ENCODE data around the gene NISCH. TPM values are rescaled to one million over a fixed set of nuclear protein-coding genes. Genes with fewer than 3 reads are reported as not detected.

The NISCH gene
- 52.2 and 53.5 TPM in 2 replicates for polyA plus RNA-seq (2013)

- Histone ChIP-seq H3K79me1 (ENCODE audit: low read length) (peaks cover 9% of the 10 kb centered on the region), H2BK12ac (ENCODE audit: low read length) (peak within 1 kb of the TSS; percentile 48), H2BK5ac (ENCODE audit: low read depth, low read length, poor library complexity) (peak within 1 kb of the TSS; percentile 78), H3K4me1 (ENCODE audit: control insufficient read depth in 1 of 2, insufficient read depth in 2 of 2, low read length in 2 of 2) (peaks cover 30 to 35% of the 10 kb centered on the region in 2 experiments), H2AK5ac (ENCODE audit: low read length) (peak within 1 kb of the TSS; percentile 71), H4K8ac (ENCODE audit: low read depth, low read length) (peak within 1 kb of the TSS; percentile 96), H3K4me3 (ENCODE audit: low read depth, low read length) (peak within 1 kb of the TSS; percentile 93), H3K27me3 (ENCODE audit: insufficient read depth, low read length) (no peaks in the 10 kb centered on the region), H3K18ac (ENCODE audit: low read length) (peak within 1 kb of the TSS; percentile 92), H4K12ac (ENCODE audit: low read depth, low read length) (peak within 1 kb of the TSS; percentile 83), H3K4ac (ENCODE audit: low read depth, low read length) (peak within 1 kb of the TSS; percentile 89), H2AFZ (ENCODE audit: insufficient read depth, low read length, poor library complexity) (peak within 1 kb of the TSS; percentile 92), H3K4me2 (ENCODE audit: low read length) (peak within 1 kb of the TSS; percentile 90), H4K91ac (ENCODE audit: low read depth, low read length) (peak within 1 kb of the TSS; percentile 90), H3K27ac (ENCODE audit: low read depth, low read length) (peak within 1 kb of the TSS; percentile 35), H2BK120ac (ENCODE audit: insufficient read depth, low read length, poor library complexity) (peak within 1 kb of the TSS; percentile 88), H3K36me3 (ENCODE audit: control insufficient read depth in 1 of 2, insufficient read depth in 2 of 2, low read length in 2 of 2) (peaks cover 19 to 23% of the 10 kb centered on the region in 2 experiments), H3K9ac (ENCODE audit: low read length) (peak within 1 kb of the TSS; percentile 91), H3K9me3 (ENCODE audit: insufficient read depth, low read depth, low read length) (no peaks in the 10 kb centered on the region), H3K23ac (ENCODE audit: low read length) (no peak within 1 kb of the TSS), H3K79me2 (ENCODE audit: control insufficient read depth, insufficient read depth, low read length, poor library complexity) (peaks cover 12% of the 10 kb centered on the region), H3K14ac (ENCODE audit: low read length) (peak within 1 kb of the TSS; percentile 92)
- no CpG with 5 or more reads among the region's 86 CpGs for WGBS (ENCODE audit: extremely low coverage, insufficient coverage, insufficient read length)
- peak; percentile 87 to 93 for DNase-seq
Measured at GRCh38 chr3:52455283-52456168, at the start of gene NISCH. TSS of gene NISCH (plus strand) at chr3:52455604. CDS start at chr3:52455642, 38 bp downstream.

- H3K23ac ChIP-seq (ENCODE audit: low read length) = no peak overlapping the region
- H2BK5ac ChIP-seq (ENCODE audit: low read depth, low read length, poor library complexity) = no peak overlapping the region
- peaks cover 4% of the 10 kb centered on the region for H3K9me3 ChIP-seq (ENCODE audit: insufficient read depth, low read depth, low read length)
- H4K8ac ChIP-seq (ENCODE audit: low read depth, low read length) = no peak overlapping the region
- no peak overlapping the region for H4K12ac ChIP-seq (ENCODE audit: low read depth, low read length)
- H2AFZ ChIP-seq (ENCODE audit: insufficient read depth, low read length, poor library complexity) = no peak overlapping the region
- peaks cover 10% of the 10 kb centered on the region for H3K79me1 ChIP-seq (ENCODE audit: low read length)
- no peak overlapping the region for H3K14ac ChIP-seq (ENCODE audit: low read length)
- no peak overlapping the region for H4K91ac ChIP-seq (ENCODE audit: low read depth, low read length)
- H3K4ac ChIP-seq (ENCODE audit: low read depth, low read length) = no peak overlapping the region
- H3K18ac ChIP-seq (ENCODE audit: low read length) = no peak overlapping the region
- no peak overlapping the region for H2BK12ac ChIP-seq (ENCODE audit: low read length)
- WGBS (ENCODE audit: extremely low coverage, insufficient coverage, insufficient read length) = no CpG with 5 or more reads among the region's 11 CpGs
- peaks cover 12 to 16% of the 10 kb centered on the region in 2 experiments for H3K4me1 ChIP-seq (ENCODE audit: control insufficient read depth in 1 of 2, insufficient read depth in 2 of 2, low read length in 2 of 2)
- peaks cover 66 to 69% of the 10 kb centered on the region in 2 experiments for H3K36me3 ChIP-seq (ENCODE audit: control insufficient read depth in 1 of 2, insufficient read depth in 2 of 2, low read length in 2 of 2)
- H3K79me2 ChIP-seq (ENCODE audit: control insufficient read depth, insufficient read depth, low read length, poor library complexity) = peaks cover 9% of the 10 kb centered on the region
- H3K9ac ChIP-seq (ENCODE audit: low read length) = no peak overlapping the region
- no peak overlapping the region for H3K4me3 ChIP-seq (ENCODE audit: low read depth, low read length)
- no peak for DNase-seq
- H2BK120ac ChIP-seq (ENCODE audit: insufficient read depth, low read length, poor library complexity) = no peak overlapping the region
- no peak overlapping the region for H3K4me2 ChIP-seq (ENCODE audit: low read length)
- H3K27me3 ChIP-seq (ENCODE audit: insufficient read depth, low read length) = no peaks in the 10 kb centered on the region
- H2AK5ac ChIP-seq (ENCODE audit: low read length) = no peak overlapping the region
- no peak overlapping the region for H3K27ac ChIP-seq (ENCODE audit: low read depth, low read length)
Measured at GRCh38 chr3:52406231-52406661, 49.2 kb upstream of the NISCH start.

- H3K9me3 ChIP-seq (ENCODE audit: insufficient read depth, low read depth, low read length) = peaks cover 4% of the 10 kb centered on the region
- peaks cover 10% of the 10 kb centered on the region for H3K79me1 ChIP-seq (ENCODE audit: low read length)
- H3K9ac ChIP-seq (ENCODE audit: low read length) = no peak overlapping the region
- no CpG with 5 or more reads among the region's 20 CpGs for WGBS (ENCODE audit: extremely low coverage, insufficient coverage, insufficient read length)
- no peak for DNase-seq
- H3K14ac ChIP-seq (ENCODE audit: low read length) = no peak overlapping the region
- no peak overlapping the region for H3K4me3 ChIP-seq (ENCODE audit: low read depth, low read length)
- no peak overlapping the region for H2BK12ac ChIP-seq (ENCODE audit: low read length)
- H3K18ac ChIP-seq (ENCODE audit: low read length) = no peak overlapping the region
- no peaks in the 10 kb centered on the region for H3K27me3 ChIP-seq (ENCODE audit: insufficient read depth, low read length)
- peaks cover 9% of the 10 kb centered on the region for H3K79me2 ChIP-seq (ENCODE audit: control insufficient read depth, insufficient read depth, low read length, poor library complexity)
- no peak overlapping the region for H3K23ac ChIP-seq (ENCODE audit: low read length)
- H4K91ac ChIP-seq (ENCODE audit: low read depth, low read length) = no peak overlapping the region
- H3K4me2 ChIP-seq (ENCODE audit: low read length) = no peak overlapping the region
- no peak overlapping the region for H3K27ac ChIP-seq (ENCODE audit: low read depth, low read length)
- peaks cover 13 to 17% of the 10 kb centered on the region in 2 experiments for H3K4me1 ChIP-seq (ENCODE audit: control insufficient read depth in 1 of 2, insufficient read depth in 2 of 2, low read length in 2 of 2)
- no peak overlapping the region for H4K12ac ChIP-seq (ENCODE audit: low read depth, low read length)
- peaks cover 59 to 62% of the 10 kb centered on the region in 2 experiments for H3K36me3 ChIP-seq (ENCODE audit: control insufficient read depth in 1 of 2, insufficient read depth in 2 of 2, low read length in 2 of 2)
- H2BK5ac ChIP-seq (ENCODE audit: low read depth, low read length, poor library complexity) = no peak overlapping the region
- H4K8ac ChIP-seq (ENCODE audit: low read depth, low read length) = no peak overlapping the region
- H2BK120ac ChIP-seq (ENCODE audit: insufficient read depth, low read length, poor library complexity) = no peak overlapping the region
- H2AK5ac ChIP-seq (ENCODE audit: low read length) = no peak overlapping the region
- H3K4ac ChIP-seq (ENCODE audit: low read depth, low read length) = no peak overlapping the region
- H2AFZ ChIP-seq (ENCODE audit: insufficient read depth, low read length, poor library complexity) = no peak overlapping the region
Measured at GRCh38 chr3:52406791-52407510, 48.5 kb upstream of the NISCH start.

DNA sequence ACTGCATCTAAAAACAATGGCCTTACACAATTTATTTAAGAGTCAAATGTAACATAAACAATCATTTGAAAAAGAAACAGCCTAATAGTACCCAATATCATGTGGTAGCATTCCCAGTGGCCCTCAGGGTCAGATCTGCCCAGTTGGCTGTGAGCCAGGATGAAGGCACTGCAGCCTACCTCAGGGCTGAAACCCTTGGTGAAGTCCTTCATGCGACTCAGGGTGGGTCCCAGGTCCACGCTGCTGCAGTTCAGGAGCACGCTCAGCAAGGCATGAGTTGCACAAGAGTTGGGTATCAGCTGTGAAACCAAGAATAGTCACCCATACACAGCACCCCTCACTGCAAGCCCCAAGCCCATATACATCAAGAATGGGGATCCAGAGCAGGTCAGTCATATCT is 47.6 kb upstream of the NISCH start:
- Histone ChIP-seq H4K12ac (ENCODE audit: low read depth, low read length) (no peak overlapping the region), H3K79me2 (ENCODE audit: control insufficient read depth, insufficient read depth, low read length, poor library complexity) (peaks cover 9% of the 10 kb centered on the region), H2AFZ (ENCODE audit: insufficient read depth, low read length, poor library complexity) (no peak overlapping the region), H3K27ac (ENCODE audit: low read depth, low read length) (no peak overlapping the region), H2BK120ac (ENCODE audit: insufficient read depth, low read length, poor library complexity) (no peak overlapping the region), H3K4me2 (ENCODE audit: low read length) (no peak overlapping the region), H3K27me3 (ENCODE audit: insufficient read depth, low read length) (no peaks in the 10 kb centered on the region), H3K79me1 (ENCODE audit: low read length) (peaks cover 10% of the 10 kb centered on the region), H3K23ac (ENCODE audit: low read length) (no peak overlapping the region), H4K8ac (ENCODE audit: low read depth, low read length) (no peak overlapping the region), H2BK12ac (ENCODE audit: low read length) (no peak overlapping the region), H3K4ac (ENCODE audit: low read depth, low read length) (no peak overlapping the region), H3K4me1 (ENCODE audit: control insufficient read depth in 1 of 2, insufficient read depth in 2 of 2, low read length in 2 of 2) (peaks cover 8 to 13% of the 10 kb centered on the region in 2 experiments), H3K14ac (ENCODE audit: low read length) (no peak overlapping the region), H2BK5ac (ENCODE audit: low read depth, low read length, poor library complexity) (no peak overlapping the region), H3K9ac (ENCODE audit: low read length) (no peak overlapping the region), H3K36me3 (ENCODE audit: control insufficient read depth in 1 of 2, insufficient read depth in 2 of 2, low read length in 2 of 2) (peaks cover 50 to 53% of the 10 kb centered on the region in 2 experiments), H3K9me3 (ENCODE audit: insufficient read depth, low read depth, low read length) (peaks cover 4% of the 10 kb centered on the region), H2AK5ac (ENCODE audit: low read length) (no peak overlapping the region), H3K4me3 (ENCODE audit: low read depth, low read length) (no peak overlapping the region), H3K18ac (ENCODE audit: low read length) (no peak overlapping the region), H4K91ac (ENCODE audit: low read depth, low read length) (no peak overlapping the region)
- no CpG with 5 or more reads among the region's 3 CpGs for WGBS (ENCODE audit: extremely low coverage, insufficient coverage, insufficient read length)
- DNase-seq = no peak
